Measurements from ENCODE around the gene MS4A3.

DNA sequence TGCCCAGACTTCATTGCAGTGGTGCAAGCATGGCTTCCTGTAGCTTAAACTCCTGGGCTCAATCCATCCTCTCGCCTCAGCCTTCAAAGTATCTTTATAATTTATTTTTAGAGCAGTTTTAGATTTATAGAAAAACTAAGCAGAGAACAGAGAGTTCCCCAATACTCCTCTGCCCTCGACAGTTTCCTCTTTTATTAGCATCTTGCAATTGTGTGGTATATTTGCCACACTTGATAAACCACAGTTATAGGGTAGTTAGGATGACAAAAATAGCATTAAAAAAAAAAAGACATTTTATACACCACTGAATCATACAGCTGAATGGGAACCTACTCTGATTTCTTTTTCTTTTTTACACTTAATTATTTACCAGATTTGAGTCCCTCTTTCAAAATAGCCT is 63.2 kb downstream of the MS4A3 start:
- no peak for TF ChIP-seq EZH2phosphoT487 (IDR thresholded peaks at IDR 0.05; ENCODE audit: borderline replicate concordance, low read length)
- TF ChIP-seq, protein P1, sequence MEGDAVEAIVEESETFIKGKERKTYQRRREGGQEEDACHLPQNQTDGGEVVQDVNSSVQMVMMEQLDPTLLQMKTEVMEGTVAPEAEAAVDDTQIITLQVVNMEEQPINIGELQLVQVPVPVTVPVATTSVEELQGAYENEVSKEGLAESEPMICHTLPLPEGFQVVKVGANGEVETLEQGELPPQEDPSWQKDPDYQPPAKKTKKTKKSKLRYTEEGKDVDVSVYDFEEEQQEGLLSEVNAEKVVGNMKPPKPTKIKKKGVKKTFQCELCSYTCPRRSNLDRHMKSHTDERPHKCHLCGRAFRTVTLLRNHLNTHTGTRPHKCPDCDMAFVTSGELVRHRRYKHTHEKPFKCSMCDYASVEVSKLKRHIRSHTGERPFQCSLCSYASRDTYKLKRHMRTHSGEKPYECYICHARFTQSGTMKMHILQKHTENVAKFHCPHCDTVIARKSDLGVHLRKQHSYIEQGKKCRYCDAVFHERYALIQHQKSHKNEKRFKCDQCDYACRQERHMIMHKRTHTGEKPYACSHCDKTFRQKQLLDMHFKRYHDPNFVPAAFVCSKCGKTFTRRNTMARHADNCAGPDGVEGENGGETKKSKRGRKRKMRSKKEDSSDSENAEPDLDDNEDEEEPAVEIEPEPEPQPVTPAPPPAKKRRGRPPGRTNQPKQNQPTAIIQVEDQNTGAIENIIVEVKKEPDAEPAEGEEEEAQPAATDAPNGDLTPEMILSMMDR (IDR thresholded peaks at IDR 0.05; ENCODE audit: low read depth, low read length, poor library complexity, severe bottlenecking), result no peak
